ENCODE results near the gene NPAS3.
"Not testable (repeated sequence)": the region's sequence is repeated elsewhere in the genome, so short reads cannot be mapped to it uniquely, and the experiment has no call there.

The NPAS3 gene

DNA sequence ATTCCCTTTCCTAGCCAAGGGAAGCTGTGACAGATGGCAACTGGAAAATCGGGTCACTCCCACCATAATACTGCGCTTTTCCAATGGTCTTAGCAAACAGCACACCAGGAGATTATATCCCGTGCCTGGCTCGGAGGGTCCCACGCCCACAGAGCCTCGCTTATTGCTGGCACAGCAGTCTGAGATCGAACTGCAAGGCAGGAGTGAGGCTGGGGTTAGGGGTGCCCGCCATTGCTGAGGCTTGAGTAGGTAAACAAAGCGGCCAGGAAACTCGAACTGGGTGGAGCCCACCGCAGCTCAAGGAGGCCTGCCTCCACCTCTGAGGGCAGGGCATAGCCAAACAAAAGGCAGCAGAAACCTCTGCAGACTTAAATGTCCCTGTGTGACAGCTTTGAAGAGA is 149.6 kb downstream of the NPAS3 start:
- DNase-seq = not testable (repeated sequence)

DNA sequence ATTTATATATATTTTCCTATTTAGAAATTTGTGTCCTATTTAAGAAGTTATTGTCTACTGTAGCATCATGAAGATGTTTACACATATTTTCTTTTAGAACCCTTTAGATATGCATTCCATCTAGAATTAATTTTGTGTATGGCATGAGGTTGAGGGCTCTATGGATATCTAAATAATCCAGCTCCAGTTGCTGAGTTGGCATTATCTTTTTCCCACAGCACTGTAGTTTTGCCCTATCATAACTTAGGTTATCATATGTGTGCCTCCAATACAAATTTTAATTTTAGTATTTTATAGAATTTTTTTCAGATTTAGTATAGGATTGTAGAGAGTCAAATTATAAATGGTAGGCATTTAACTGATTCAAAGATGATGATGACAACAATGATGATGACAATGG is 159.3 kb downstream of the NPAS3 start:
- DNase-seq = no peak

DNA sequence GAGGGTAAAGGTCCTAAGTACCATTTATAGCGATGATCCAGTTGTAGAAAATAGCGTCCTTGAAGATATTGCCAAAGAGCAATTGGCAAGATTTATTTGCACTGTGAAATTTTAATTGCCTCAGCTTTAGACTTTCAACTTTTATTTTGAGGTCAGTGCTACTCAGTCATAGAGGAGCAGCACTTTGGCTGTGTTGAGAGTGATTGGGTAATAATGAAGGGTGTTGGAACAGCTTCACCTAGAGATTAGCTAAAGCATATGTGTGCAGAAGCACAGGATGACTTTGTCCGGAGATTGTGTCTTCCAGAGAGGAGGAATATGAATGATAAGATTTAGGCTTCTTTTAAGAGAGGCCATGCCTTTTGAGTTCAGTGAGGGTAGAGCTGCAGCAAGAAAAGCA is 164.8 kb downstream of the NPAS3 start:
- no peak for DNase-seq

DNA sequence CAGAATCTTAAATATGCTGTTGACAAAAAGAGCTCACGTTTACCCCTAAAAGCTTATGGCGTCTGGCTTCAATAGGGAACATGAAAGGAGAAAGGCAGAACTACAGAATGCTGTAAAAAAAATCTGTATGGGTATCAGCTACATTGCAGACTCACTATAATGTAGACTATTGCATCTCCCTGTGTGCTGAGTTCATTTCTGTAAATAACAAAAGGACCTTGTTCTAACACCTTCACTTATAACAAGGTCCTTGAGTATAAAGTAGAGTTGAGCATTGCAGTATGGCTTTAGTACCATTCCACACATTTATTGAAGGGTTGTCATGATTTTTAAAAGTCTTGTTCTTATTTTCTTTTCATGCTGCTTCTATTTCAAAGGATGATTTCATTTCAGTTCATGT is 165.3 kb downstream of the NPAS3 start:
- DNase-seq = no peak

DNA sequence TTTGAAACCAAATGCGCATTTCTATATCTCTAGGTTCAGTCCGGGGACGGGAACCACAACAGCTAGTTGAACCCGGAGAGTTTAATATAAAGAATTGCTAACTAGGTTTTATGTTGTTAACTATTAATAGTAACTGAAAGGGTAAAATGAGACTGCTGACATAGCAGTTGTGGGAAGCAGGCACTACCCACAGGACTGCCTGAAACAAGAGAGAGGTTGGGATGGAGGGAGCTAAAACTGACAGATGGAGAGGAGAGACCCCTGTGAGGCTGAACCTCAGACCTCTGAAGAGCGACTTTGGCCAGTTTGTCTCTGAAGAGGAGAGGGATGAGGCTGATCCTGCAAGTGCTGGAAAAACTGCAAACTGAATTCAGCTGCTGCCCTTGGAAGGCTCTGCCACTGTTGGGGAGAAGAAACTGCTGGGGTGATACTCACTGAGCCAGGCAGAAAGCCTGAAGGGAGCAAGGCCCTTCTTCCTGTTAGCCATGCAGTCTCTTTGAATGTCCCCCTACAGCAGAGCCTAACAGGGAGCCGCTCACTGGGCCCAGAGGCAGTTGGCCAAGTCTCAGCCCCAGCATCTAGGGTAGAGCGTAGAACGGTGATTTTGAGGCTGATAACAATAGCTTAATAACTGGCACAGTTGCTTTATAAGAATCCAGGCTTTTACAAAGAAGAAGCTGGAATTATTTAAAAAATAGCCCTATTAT is 172.2 kb downstream of the NPAS3 start:
- no peak for DNase-seq

DNA sequence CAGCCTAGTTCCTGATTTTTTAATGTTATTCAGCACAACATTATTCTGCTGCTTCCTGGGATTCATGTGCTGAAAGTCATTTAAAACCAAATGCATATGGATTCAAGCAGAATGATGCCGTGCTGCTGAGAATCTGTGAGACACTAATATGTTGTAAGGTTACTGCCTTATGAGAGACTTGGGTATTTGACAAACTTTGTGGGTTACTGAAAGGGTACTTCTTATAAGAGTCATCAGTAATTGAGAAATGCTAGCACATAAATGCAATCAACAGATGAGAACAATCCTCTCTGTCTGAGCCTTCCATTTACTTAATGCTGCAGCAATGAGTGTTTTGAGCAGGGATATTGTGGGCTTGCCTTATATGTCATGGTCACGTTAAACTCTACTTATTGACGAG is 175.7 kb downstream of the NPAS3 start:
- no peak for DNase-seq

DNA sequence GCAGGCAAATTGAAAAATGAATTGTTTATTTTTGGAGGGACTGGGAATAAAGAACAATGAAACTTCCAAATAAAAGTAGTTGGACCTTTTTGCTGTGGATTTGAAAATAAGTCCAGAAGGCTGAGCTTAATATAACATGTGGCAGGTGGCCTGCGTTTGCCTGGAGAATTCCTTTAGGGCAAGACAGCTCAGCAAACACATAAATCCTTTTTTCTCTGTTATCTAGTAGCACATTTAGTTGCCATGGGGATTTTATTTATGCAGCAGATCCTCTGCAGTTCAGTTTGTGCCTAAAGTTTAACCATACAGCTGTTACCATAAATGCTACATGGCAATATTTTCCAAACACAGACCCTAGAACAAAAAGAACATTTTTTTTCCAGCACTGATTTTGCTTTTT is 180.0 kb downstream of the NPAS3 start:
- no peak for DNase-seq

DNA sequence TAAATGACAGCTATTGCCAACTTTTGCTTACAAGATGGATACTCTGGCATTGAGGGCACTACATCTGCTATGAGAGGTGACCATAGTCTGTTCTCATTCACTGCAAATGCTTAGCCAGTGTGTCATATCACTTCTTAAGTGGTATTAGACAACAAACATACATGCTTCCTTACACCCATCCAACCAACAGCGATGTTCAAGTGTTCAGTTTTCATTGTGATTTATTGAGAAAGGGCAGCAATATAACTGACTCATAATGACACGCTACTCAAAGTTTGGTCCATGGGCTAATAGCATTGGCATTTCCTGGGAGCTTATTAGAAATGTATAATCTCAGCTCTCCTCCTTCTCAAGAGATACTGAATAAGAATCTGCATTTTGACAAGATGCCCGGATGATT is 181.7 kb downstream of the NPAS3 start:
- no peak for DNase-seq

DNA sequence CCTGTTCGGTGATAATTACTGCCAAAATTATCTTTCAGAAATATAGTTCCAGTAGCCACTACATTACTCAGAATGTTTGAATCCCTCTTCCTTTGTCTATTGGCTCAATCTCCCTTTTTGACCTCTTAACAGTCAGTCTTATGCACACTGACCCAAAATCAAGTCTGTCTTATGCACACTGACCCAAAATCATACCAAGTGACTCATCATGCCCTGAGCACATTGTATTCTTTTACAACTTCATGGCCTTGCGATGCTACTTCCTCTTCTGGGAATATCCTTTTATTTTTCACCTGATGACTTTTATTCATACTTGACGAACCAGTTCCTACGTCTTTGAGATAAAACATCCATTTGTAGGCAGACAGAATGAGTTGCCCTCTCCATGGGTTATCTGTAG is 182.3 kb downstream of the NPAS3 start:
- DNase-seq = no peak

DNA sequence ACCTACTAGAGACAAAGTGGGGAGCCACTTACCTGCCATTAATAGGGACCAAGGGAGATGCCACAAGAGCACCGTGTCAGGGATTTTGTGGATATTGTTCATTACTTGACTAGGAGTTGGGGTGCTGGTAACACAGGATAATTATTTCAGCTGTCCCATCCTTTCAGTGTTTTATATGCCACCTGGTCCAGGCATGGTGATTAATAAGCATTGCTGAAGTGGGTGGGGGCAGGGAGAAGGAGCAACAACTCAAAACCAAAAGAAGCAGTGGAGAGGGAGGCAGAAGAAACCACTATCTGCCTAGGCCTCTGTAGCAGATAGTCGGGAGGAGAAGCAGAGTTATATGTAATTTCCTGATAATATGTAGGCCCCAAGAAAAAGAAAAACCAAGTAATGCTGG is 184.6 kb downstream of the NPAS3 start:
- DNase-seq = no peak

DNA sequence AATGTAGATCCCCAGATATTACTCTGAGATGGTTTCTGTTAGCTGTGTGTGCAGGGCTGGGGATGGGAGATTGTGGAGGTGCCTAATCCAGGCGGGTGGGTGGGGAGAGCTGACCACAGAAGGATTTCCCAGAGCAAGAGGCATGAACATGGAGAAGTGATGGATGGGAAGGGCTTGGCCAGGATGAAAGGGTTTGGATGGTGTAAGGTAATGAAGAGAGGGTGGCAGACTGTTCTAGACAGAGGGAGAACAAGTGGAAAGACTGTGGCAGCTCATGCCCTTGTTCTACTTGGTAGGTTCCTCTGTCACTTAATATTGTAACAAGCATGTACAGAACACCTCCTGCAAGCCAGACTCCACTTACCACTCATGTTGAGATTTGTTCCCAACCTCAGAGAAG is 187.8 kb downstream of the NPAS3 start:
- no peak for DNase-seq

DNA sequence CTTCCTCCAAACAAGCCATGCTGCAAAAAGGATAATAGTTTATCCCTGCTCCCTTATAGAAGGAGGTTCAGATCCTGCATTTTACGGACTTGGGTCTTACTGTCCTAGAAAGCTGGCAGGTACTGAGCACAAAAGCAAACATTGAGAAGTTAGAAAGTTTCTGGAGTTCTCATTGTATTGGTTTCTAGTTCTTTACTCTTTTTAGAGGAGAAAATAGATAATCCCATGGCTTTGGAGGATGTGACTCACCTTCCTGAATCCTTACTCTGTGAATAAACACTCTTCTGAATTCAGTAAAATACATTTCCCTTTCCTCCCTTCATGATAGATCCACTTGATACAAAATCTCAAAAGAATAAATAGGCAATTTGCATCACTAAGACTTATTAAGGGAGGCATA is 188.9 kb downstream of the NPAS3 start:
- no peak for DNase-seq

DNA sequence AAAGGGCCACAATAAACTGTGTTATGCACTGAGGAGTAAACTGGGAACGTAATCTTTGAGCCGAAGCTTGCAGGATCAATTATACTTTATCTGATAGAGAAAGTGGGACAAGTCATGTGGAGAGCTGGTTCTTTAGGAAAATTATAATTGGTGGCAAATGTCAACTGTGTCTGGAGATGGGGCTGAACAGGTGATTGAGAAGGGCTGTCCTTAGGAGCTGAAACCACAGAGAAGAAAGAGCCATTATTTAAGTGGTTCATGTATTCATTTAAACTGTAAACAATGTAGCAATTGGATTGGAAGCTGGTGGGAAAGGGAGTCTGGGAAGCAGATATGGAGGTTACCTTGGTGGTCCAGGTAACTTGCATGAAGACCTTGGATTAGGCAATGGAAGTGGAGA is 193.1 kb downstream of the NPAS3 start:
- DNase-seq = no peak

DNA sequence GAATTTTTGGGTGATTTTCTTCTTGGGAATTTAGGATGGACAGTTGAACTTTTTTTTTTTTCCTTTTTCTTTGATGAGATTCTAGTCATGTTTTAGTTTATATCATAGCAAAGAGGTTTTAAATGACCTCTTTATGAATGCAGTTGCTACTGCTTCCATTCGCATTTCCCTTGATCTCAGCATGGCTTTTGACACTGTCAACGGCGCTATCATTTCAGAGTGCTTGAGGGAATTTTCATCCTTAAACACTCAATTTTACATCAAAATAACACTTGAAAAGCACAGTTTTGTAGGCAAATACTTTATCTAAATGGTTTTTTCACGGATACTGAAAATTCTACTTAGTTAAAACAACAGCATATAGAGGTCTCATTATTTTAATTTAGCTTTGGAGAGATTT is 195.5 kb downstream of the NPAS3 start:
- no peak for DNase-seq

DNA sequence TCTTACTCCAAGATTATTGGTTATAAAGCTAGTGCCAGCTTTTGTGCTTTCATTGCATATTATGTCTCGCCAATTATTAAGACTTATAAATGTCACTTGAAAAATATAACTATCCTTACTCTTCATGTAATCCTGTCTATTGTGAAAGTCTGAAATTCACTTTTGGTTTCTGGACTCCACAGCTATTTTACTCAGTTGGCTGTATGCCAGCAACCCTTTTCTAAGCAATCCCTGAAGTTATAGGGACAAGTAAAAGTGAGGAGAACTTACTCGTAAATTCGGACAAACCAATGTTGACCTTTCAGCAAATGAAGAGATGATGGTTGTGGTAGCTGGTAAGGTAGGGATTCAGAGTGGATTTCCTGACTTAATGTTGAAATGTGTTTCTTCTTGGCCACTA is 196.3 kb downstream of the NPAS3 start:
- DNase-seq = no peak

DNA sequence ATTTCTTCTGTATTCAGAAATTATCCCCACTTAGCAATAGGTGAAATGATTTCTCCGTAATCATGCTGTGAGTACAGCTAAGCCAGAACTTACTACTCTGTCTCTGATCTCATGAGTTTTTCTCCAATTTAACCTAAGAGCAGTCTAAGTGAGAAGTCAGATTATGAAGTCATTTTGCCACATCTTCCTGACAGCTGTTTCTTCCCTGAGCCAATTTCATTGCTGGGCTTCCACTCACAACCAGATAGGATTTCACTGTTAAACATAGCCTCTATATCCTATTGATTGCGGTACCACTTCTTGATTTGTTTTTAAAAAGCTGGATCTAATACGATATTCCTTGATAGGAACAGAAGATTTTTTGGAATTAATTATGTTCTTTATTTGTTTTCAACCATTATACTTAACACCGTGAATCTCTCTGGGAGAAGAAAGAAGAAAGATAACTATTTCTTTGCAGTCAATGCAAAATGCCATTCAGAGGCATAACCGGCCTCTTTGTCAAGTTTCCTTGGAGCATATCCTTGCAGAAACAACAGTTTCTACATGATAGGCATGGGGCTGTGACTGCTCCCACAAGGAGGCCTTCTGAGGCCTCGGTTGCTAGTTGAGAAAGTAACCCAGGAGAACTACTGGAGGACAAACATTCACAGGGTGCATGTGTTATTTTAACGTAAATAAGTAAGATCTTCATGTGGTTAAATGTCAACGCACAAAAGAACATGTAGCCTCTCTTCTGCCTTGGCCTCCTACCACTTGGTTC is 212.2 kb downstream of the NPAS3 start:
- DNase-seq = no peak

DNA sequence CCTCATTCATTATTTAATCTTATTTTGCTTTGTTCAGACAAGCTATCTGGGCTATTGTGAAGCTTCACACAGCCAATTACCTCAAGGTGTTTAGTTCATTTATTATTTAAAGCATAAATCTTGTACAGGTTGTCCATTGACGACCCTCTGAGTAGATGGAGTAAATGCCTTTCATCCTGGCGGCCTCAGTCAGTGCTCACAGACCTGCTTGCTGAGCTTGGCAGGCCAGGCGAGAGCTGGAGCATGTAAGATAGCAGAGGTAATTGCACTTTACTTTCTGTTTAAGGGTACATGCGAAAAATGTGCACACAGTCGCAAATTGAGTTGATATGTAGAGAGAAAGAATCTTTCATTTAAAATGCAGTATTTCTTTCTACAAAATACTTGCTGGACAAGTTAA is 224.4 kb downstream of the NPAS3 start:
- DNase-seq = no peak

DNA sequence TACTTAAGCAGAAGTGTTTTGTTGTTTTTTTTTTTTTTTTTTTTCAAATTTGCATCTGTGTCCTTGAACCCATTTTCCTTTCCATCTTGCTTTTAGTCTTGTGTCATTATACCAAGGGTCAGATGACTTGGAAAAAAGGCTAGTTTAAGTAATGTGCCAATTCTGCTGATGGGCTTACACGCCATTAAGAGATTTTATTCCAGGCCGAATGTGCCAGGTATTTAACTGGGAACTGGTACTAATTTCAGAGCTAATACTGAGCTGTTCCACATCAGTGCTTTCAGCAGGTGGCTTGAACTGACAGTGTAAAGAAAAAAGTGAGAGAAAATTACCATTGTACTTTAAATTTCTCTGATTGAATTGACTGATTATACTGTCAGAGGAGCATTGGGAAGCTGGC is 224.9 kb downstream of the NPAS3 start:
- DNase-seq = no peak

DNA sequence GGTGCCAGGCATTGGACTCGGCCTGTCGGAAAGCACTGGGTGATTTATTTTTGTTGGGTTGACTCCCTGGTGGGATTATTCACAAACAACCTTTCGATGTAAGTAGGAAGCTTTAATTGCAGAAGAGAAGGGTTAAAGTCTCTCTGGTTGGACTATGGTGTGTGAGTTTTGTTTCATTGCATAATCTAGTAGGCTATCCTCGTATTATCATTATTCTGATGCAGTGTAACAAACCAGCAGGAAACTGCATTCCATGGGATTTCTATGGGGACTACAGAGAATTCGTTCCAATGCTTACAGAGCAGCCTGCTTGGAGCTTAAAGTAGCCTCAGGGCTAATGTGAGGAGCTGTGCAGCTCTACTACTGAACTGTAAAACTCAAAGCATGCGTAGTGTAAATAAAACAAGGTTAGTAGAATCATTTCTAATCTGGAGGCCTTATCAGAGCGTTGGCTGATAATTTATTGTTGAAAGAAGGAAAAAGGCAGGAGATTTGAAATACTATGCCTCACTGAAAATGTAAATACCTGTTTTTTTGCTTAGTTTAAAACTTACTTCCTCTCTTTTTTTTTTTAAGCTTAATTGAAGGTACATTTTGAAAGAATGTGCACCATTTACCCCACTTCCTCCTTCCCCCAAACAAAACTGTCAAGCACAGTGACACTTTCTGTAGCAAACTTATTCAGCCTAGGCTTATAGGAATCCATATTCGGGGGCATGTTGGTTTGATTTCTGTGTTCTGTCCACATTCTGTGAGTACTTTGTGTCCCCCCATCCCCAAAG is 226.7 kb downstream of the NPAS3 start:
- no peak for DNase-seq

DNA sequence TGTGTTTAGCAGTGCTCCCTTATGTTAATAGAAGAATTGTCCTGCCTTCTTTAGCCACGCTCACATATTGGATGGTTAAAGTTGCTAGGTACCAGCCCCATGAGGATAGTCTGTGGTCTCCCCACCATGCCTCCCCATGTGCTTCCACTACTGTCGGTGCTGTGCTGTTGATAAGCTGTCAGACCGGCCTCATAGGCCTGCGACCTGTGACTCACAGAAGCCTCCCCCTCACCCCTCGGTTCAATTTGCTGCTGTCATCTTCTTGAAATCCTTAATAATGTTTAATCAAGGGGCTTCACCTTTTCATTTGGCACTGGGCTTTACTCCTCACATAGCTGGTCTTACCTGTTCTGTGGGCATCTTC is 227.2 kb downstream of the NPAS3 start:
- no peak for DNase-seq

DNA sequence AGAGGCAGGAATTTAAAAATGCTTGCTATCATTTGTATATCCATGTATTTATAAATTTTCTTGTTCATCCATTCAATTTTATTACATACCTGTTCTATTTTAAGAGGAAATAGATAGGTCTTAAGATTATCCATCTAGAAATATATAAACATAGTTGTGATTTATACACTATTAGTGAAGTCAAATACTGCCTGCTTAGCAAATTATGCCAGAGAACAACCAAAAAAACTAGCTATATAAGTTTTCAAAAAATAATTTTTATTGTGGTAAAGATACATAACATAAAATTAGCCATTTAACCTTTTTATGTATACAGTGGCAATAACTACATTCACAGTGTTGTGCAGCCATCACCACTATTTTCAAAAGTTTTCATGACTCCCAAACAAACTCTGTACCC is 237.3 kb downstream of the NPAS3 start:
- DNase-seq = no peak

DNA sequence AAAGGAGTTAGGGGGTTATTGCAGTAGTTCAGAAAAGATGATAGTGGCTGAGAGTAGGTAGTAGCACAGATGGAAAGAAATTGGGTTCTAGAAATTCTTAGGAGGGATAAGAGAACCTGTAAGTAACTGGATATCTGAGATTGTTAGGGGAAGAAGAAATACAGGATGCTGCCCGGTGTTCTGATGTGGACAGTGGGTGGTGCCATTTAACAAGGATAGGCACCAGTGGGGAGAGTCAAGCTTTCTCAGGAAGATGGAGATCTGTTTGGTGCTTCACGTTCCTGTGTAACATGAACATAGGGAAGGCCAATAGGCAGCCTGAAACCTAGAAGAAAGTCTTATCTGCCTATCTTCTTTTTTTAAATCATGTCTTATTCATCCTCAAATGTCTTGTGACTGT is 245.9 kb downstream of the NPAS3 start:
- DNase-seq = no peak

DNA sequence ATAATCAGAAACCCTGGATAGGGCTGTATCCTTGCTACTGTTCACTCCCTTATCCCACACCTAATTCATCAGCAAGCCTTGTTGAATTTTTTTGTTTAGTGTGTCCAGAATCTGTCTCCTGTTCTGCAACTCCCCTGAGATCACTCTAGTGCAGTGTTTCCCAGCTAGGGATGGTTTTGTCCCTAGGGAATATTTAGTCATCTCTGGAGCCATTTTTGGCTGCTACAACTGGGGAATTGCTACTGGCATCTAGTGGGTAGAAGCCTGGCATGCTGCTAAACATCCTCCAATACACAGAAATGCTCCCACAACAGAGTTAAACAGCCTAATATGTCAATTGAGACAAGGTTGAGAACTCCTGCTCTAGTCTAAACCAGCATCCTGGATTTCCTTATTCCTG is 248.0 kb downstream of the NPAS3 start:
- DNase-seq = no peak

DNA sequence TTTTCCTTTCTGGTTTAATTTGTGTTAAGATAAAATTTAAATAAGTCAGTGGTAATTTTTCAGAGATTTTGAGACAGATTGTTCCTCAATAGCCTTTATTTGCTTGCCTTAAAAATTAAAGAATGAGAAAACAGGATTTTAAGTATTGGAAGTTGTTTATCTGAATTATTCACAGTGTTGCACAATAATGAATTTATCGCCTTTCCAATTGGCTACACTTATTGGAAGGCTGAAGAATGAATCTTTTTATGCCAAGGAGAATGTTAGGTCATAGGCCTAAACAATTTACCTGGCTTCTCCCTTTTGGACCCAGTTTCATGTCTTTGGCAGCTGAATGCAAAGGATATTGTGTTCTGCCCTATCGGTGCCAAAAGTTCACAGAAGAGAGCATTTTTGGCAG is 250.2 kb downstream of the NPAS3 start:
- no peak for DNase-seq
